ENCODE data around the gene SLIT3.

DNA sequence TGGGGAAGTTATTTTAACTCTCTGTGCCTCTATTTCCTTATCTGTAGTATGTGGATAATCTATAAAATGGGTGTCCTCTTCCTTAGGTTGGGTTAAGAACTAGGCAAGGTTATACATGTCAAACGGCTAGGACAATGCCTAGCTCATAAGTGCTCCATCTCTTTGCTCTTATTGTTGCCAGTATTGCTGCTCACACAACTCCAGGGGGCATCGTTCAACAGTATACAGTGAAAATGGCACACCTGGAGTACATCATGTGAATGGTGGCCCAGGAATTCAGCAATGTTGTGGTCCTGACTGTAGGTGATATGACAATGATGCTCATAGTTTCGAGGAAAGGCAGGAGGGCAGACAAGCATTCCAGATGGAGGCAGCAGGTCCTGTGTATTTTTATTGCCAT, 30.1 kb downstream of the SLIT3 start:
- no peak for TF ChIP-seq SNAI2 (CRISPR knock-in tag; IDR thresholded peaks at IDR 0.05)
- TF ChIP-seq, protein P1, sequence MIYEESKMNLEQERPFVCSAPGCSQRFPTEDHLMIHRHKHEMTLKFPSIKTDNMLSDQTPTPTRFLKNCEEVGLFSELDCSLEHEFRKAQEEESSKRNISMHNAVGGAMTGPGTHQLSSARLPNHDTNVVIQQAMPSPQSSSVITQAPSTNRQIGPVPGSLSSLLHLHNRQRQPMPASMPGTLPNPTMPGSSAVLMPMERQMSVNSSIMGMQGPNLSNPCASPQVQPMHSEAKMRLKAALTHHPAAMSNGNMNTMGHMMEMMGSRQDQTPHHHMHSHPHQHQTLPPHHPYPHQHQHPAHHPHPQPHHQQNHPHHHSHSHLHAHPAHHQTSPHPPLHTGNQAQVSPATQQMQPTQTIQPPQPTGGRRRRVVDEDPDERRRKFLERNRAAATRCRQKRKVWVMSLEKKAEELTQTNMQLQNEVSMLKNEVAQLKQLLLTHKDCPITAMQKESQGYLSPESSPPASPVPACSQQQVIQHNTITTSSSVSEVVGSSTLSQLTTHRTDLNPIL (CRISPR knock-in tag; IDR thresholded peaks at IDR 0.05; ENCODE audit: low read depth): no peak
- TF ChIP-seq, protein P2, sequence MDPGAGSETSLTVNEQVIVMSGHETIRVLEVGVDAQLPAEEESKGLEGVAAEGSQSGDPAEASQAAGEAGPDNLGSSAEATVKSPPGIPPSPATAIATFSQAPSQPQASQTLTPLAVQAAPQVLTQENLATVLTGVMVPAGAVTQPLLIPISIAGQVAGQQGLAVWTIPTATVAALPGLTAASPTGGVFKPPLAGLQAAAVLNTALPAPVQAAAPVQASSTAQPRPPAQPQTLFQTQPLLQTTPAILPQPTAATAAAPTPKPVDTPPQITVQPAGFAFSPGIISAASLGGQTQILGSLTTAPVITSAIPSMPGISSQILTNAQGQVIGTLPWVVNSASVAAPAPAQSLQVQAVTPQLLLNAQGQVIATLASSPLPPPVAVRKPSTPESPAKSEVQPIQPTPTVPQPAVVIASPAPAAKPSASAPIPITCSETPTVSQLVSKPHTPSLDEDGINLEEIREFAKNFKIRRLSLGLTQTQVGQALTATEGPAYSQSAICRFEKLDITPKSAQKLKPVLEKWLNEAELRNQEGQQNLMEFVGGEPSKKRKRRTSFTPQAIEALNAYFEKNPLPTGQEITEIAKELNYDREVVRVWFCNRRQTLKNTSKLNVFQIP (CRISPR knock-in tag; IDR thresholded peaks at IDR 0.05; ENCODE audit: borderline replicate concordance, low read depth): no peak

All from SK-N-SH treated with all-trans-retinoic acid at 6 μM for 48 hours (cell line).